ENCODE data around the gene SPATC1L. TPM values are rescaled to one million over a fixed set of nuclear protein-coding genes. Genes with fewer than 3 reads are reported as not detected.

Gene SPATC1L
- total and polyA plus RNA-seq, 2 of the 8 experiments (the other 6 are each of a cell fraction or from before 2014, with no cell fraction given) = 24.9 to 50.0 TPM

GRCh38 chr21:46211786-46212720, 27.8 kb upstream of the SPATC1L start:
- Histone ChIP-seq H3K79me1 (ENCODE audit: low read depth, low read length) (peaks cover 2% of the 10 kb centered on the region; the same call in 1 of the 2 replicates), H3K4me1 (replicated peaks in 1 of 4; ENCODE audit: control insufficient read depth in 3 of 4, insufficient read depth in 4 of 4, low read length in 3 of 4) (no peaks in the 10 kb centered on the region), H3K27me3 (replicated peaks in 1 of 4; ENCODE audit: control insufficient read depth in 3 of 4, extremely low read depth in 1 of 4, insufficient read depth in 3 of 4, low read length in 3 of 4) (no peaks in the 10 kb centered on the region), H2BK12ac (ENCODE audit: low read depth, low read length) (no peak overlapping the region), H2BK120ac (replicated peaks; ENCODE audit: low read depth, low read length) (no peak overlapping the region), H3K23me2 (ENCODE audit: low read depth, low read length) (no peaks in the 10 kb centered on the region), H4K91ac (replicated peaks; ENCODE audit: insufficient read length, low read length) (no peak overlapping the region), H3K56ac (replicated peaks; ENCODE audit: insufficient read length, low read depth, low read length) (no peak overlapping the region), H2AFZ (ENCODE audit: low read length) (no peak overlapping the region), H3K9ac (replicated peaks in 1 of 4; ENCODE audit: extremely low read depth in 1 of 4, low read depth in 3 of 4, low read length in 3 of 4) (no peak overlapping the region), H3K14ac (ENCODE audit: insufficient read length) (no peak overlapping the region), H3K23ac (ENCODE audit: insufficient read length) (no peak overlapping the region), H3K18ac (ENCODE audit: extremely low read depth, low read length) (no peak overlapping the region), H2BK5ac (ENCODE audit: low read depth, low read length) (no peak overlapping the region; the same call in 1 of the 2 replicates), H3K9me3 (ENCODE audit: insufficient read depth in 2 of 2, low read depth in 1 of 2, low read length in 1 of 2) (no peaks in the 10 kb centered on the region), H2AK5ac (ENCODE audit: low read depth, low read length) (no peak overlapping the region), H2BK15ac (ENCODE audit: low read length) (no peak overlapping the region), H3K4me3 (ENCODE audit: extremely low read depth in 1 of 4, insufficient read depth in 2 of 4, low read depth in 3 of 4, low read length in 4 of 4) (no peak overlapping the region), H3K4me2 (ENCODE audit: insufficient read depth in 1 of 2, low read depth in 2 of 2, low read length in 2 of 2) (no peak overlapping the region), H2BK20ac (ENCODE audit: low read length) (no peak overlapping the region), H3K27ac (ENCODE audit: low read depth, low read length) (no peak overlapping the region), H3K79me2 (ENCODE audit: control insufficient read depth in 1 of 2, insufficient read depth in 2 of 2, low read length in 2 of 2) (no peaks in the 10 kb centered on the region; a peak in 1 of 4 replicates), H4K5ac (ENCODE audit: insufficient read length, low read depth, low read length) (no peak overlapping the region), H3K4ac (replicated peaks; ENCODE audit: insufficient read length, low read depth, low read length) (no peak overlapping the region), H4K20me1 (replicated peaks in 1 of 2; ENCODE audit: control insufficient read depth in 1 of 2, insufficient read depth in 2 of 2, low read length in 2 of 2) (peaks cover 7 to 32% of the 10 kb centered on the region in 2 experiments), H3K36me3 (ENCODE audit: control insufficient read depth in 2 of 4, insufficient read depth in 4 of 4, low read length in 3 of 4) (peaks cover 5 to 24% (median 14%) of the 10 kb centered on the region in 4 experiments), H4K8ac (ENCODE audit: extremely low read depth, insufficient read depth, low read length) (no peak overlapping the region; the same call in 1 of the 2 replicates)
- WGBS, 2 experiments (ENCODE audit: extremely low coverage in 1 of 2, insufficient coverage in 1 of 2, insufficient read length in 1 of 2, insufficient replicate concordance in 2 of 2, low coverage in 1 of 2, low lambda C conversion rate in 2 of 2, missing lambda C conversion rate in 1 of 2) = 90% methylated on average over 20 of the region's 23 CpGs; no CpG with 5 or more reads in 1 of the 2 experiments
- ChIA-PET CTCF (ENCODE audit: partially characterized antibody) (interaction anchor here (0.5 to 1.9 kb wide), 3 partner anchors 13 to 59 kb away, joined by 3 to 7 read pairs (median 4); no protein-coding TSS in a partner anchor), POLR2A (ENCODE audit: partially characterized antibody) (interaction anchor here (1.0 kb wide), 1 partner anchor 70 kb away, joined by 3 read pairs; no protein-coding TSS in a partner anchor)
- FAIRE-seq (no peak), DNase-seq (ENCODE audit: low read depth in 1 of 2, low spot score in 2 of 2) (no peak)
